Spleen (tissue), 7 donors: Measurements from ENCODE around the gene WDFY4.

Source experiments
- CTCF ChIP-seq, 11 experiments: fragments of 200-600 bp in 7 of 11; fragments of 450-650 bp in 4 of 11; sonication (generic) in 4 of 11; IDR thresholded peaks in 8 of 11; conservative IDR thresholded peaks in 3 of 11; 1 replicate in 7 of 11; 2 replicates in 4 of 11; pipeline versions ENCODE4 v1.4.0 to v1.8.0; 2016 to 2021; ENCODE audit warnings: antibody characterized with exemption in 11 of 11, inconsistent platforms in 4 of 11, mild to moderate bottlenecking in 1 of 11
- POLR2A ChIP-seq, 3 donors: fragments of 450-650 bp; IDR thresholded peaks; one replicate each; pipeline ENCODE4 v1.5.1; 2017; ENCODE audit warnings: antibody characterized with exemption in 3 of 3, mild to moderate bottlenecking in 1 of 3
- POLR2AphosphoS5 ChIP-seq, 3 donors: sonication (generic); formaldehyde crosslinking; IDR thresholded peaks; one replicate each; pipeline ENCODE4 v1.5.1; 2017; ENCODE audit warnings: antibody characterized with exemption in 3 of 3
- donor health status: DM: no; HTN: no; CAD: no; lungs with moderate emphysema.
- donor health status: DM: no; HTN: no; CAD: no.
- donor health status: DM: no; HTN: no; CAD: no.

GRCh38 chr10:48657416-48657815 lies 27.3 kb upstream of the WDFY4 start:
- TF ChIP-seq CTCF (IDR thresholded peaks at IDR 0.05 in 8 of 11, conservative IDR thresholded peaks at IDR 0.05 in 3 of 11), result no peak
- no peak for TF ChIP-seq POLR2A (IDR thresholded peaks at IDR 0.05)
- no peak for TF ChIP-seq POLR2AphosphoS5 (IDR thresholded peaks at IDR 0.05)
